AG09309 (cell line): ENCODE measurements around the gene CLASP1.

Experiments used
- DNase-seq: peaks from one replicate; pipeline ENCODE4 v3.0.0-alpha.2; 2010; ENCODE audit warnings: low read depth
- H3K4me3 ChIP-seq: 2 replicates; pipeline ENCODE4 v1.5.1; 2011; ENCODE audit warnings: mild to moderate bottlenecking, low read depth, low read length, moderate library complexity; ENCODE audit not compliant: control insufficient read depth
- TF ChIP-seq, protein P1 (sequence below): IDR thresholded peaks from 2 replicates; pipeline ENCODE4 v1.5.1; 2011; ENCODE audit warnings: mild to moderate bottlenecking, low read depth, low read length, inconsistent platforms; ENCODE audit not compliant: insufficient read depth, control insufficient read depth; ENCODE audit errors: missing control alignments

The CLASP1 gene

DNA sequence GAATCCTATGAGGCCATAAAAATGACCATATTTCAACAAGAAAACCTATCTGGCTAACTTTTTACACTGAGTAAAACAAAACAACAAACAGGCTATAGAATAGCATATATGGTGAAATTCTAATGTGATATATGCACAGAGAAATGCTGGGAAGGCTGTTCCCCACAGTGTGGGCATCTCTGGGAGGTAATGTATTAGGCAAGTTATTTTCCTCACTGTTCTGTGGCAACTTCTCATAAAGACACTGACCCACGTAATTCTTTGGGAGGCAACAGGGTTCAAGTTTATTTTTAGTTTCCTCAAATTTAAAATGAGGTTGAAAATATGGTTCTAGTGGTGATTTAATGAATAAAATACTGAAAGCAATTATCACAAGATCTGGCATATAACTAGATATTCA lies 71.9 kb downstream of the CLASP1 start:
- TF ChIP-seq, protein P1, sequence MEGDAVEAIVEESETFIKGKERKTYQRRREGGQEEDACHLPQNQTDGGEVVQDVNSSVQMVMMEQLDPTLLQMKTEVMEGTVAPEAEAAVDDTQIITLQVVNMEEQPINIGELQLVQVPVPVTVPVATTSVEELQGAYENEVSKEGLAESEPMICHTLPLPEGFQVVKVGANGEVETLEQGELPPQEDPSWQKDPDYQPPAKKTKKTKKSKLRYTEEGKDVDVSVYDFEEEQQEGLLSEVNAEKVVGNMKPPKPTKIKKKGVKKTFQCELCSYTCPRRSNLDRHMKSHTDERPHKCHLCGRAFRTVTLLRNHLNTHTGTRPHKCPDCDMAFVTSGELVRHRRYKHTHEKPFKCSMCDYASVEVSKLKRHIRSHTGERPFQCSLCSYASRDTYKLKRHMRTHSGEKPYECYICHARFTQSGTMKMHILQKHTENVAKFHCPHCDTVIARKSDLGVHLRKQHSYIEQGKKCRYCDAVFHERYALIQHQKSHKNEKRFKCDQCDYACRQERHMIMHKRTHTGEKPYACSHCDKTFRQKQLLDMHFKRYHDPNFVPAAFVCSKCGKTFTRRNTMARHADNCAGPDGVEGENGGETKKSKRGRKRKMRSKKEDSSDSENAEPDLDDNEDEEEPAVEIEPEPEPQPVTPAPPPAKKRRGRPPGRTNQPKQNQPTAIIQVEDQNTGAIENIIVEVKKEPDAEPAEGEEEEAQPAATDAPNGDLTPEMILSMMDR: no peak
- no peak overlapping the region for H3K4me3 ChIP-seq
- no peak for DNase-seq

DNA sequence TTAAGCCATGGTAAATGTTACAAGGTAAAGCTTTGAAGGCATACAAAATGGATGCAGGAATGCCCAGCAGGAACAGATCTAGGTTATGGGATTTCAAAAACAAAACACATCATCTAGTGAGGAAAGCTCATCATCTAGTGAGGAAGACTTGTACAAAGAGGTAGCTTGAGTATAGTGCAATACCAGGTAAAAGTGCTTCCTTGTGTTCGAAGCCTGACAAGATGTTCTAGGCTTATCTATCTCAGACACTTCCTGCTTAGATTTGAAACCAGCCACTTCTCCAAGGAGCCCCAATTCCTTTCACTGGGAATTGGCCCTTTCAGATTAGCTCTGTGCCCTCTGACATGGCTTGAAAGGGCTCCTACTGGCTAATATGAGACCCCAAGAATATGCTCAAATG lies 73.0 kb downstream of the CLASP1 start:
- H3K4me3 ChIP-seq: no peak overlapping the region
- no peak for DNase-seq
- TF ChIP-seq, protein P1: no peak

GRCh38 chr2:121575800-121576199 lies 73.5 kb downstream of the CLASP1 start:
- no peak overlapping the region for H3K4me3 ChIP-seq
- TF ChIP-seq, protein P1: no peak
- no peak for DNase-seq

GRCh38 chr2:121570667-121571055 lies 78.6 kb downstream of the CLASP1 start:
- TF ChIP-seq, protein P1: no peak
- no peak overlapping the region for H3K4me3 ChIP-seq
- no peak for DNase-seq

DNA sequence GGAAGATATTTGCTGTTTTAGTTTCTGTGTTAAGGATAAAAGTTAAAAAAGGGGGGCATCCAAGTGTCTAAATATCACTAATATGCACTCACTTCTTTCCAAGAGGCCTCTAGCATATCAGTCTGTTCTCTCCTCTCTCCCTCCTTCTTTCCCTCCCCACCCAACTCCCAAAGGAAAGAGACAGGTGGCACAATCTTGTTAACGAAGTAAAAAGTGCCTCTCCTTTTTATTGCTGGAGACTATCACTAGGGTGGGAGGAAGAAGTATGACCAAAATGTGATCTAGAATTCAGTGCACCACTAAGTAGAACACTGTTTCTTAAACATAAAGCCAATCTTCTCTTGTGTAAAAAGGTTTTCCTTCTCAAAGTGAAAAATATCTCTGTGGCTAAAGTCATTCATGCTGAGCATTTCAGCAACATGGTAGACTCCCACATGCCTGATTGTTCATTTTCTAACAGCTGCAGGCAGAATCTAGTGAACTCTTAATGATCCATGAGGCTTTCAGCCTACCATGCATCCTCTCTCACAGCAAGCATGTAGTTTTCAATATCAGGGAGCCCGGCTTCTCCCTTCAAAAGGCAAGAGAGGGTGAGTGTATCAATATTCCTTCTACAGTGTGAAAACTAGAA lies 79.1 kb downstream of the CLASP1 start:
- DNase-seq: no peak
- no peak overlapping the region for H3K4me3 ChIP-seq
- TF ChIP-seq, protein P1: no peak

- no peak overlapping the region for H3K4me3 ChIP-seq
- DNase-seq: no peak
- TF ChIP-seq, protein P1: no peak
Observed at GRCh38 chr2:121567957-121568409, 81.3 kb downstream of the CLASP1 start.

DNA sequence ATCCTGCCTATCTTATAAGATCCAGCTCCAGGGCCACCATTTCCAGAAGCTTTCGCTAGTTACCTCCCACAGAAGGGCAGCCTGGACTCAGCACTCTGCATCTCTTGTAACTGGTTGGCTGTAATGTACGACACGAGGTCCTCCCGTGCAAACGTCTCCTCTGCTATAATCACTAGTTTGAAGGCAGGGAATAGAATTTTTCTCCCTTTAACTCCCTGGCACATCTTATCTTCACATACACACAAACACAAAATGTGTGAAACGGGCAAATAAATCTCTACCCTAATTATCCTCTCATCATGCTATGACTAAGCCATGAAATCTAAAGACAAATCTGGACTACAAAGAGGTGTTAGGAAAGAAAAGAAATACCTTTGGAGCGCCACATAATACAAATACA lies 81.8 kb downstream of the CLASP1 start:
- H3K4me3 ChIP-seq: no peak overlapping the region
- no peak for DNase-seq
- TF ChIP-seq, protein P1: no peak
